HEK293T (cell line): Measurements from ENCODE around the gene TRMT11.

ENCODE experiments used
- L3MBTL2 ChIP-seq: fragments of 450-650 bp; conservative IDR thresholded peaks from 2 replicates; pipeline ENCODE4 v1.6.1; 2016; ENCODE audit warnings: mild to moderate bottlenecking
- LEF1 ChIP-seq: fragments of 450-650 bp; IDR thresholded peaks from 2 replicates; pipeline ENCODE4 v1.6.1; 2017; ENCODE audit warnings: mild to moderate bottlenecking, borderline replicate concordance

- TF ChIP-seq LEF1 (no peak), L3MBTL2 (no peak)
Measured at GRCh38 chr6:126083875-126084274, 97.5 kb downstream of the TRMT11 start.
